ENCODE data around the gene HOXD8.

DNA sequence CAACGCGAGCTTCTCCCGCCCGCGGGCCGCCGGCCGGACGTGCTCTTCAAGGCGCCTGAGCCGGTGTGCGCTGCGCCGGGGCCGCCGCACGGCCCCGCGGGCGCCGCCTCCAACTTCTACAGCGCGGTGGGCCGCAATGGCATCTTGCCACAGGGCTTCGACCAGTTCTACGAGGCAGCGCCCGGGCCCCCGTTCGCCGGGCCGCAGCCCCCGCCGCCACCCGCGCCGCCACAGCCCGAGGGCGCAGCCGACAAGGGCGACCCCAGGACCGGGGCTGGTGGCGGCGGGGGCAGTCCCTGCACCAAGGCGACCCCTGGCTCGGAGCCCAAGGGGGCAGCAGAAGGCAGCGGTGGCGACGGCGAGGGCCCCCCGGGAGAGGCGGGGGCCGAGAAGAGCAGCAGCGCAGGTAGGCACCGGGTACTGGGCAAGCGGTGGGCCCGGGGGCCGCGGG lies 21.7 kb upstream of the HOXD8 start:
- TF ChIP-seq, protein P1, sequence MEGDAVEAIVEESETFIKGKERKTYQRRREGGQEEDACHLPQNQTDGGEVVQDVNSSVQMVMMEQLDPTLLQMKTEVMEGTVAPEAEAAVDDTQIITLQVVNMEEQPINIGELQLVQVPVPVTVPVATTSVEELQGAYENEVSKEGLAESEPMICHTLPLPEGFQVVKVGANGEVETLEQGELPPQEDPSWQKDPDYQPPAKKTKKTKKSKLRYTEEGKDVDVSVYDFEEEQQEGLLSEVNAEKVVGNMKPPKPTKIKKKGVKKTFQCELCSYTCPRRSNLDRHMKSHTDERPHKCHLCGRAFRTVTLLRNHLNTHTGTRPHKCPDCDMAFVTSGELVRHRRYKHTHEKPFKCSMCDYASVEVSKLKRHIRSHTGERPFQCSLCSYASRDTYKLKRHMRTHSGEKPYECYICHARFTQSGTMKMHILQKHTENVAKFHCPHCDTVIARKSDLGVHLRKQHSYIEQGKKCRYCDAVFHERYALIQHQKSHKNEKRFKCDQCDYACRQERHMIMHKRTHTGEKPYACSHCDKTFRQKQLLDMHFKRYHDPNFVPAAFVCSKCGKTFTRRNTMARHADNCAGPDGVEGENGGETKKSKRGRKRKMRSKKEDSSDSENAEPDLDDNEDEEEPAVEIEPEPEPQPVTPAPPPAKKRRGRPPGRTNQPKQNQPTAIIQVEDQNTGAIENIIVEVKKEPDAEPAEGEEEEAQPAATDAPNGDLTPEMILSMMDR (IDR thresholded peaks at IDR 0.05): no peak
- TF ChIP-seq EZH2 (IDR thresholded peaks at IDR 0.05): peak; percentile 74
- no peak for TF ChIP-seq EZH2phosphoT487 (IDR thresholded peaks at IDR 0.05)

Measured in neural progenitor cell (in vitro differentiated cells).